H1 (cell line): ENCODE results near the gene RFXAP. TPM values are rescaled to one million over a fixed set of nuclear protein-coding genes. Genes with fewer than 3 reads are reported as not detected.

Source experiments
- CTCF ChIA-PET: fragments of 300-600 bp; sonication (Branson Sonifier 250); formaldehyde crosslinking; loops from one replicate; lab custom pipeline; 2021; ENCODE audit not compliant: partially characterized antibody; lab: Charles Lee
- POLR2A ChIA-PET: fragments of 300-600 bp; sonication (Branson Sonifier 250); formaldehyde crosslinking; loops from one replicate; lab custom pipeline; 2021; ENCODE audit warnings: inconsistent platforms; ENCODE audit not compliant: partially characterized antibody; lab: Charles Lee
- DNase-seq, 2 experiments: peaks; one replicate each; pipeline versions ENCODE4 v3.0.0 to v3.0.0-alpha.2; 2010 to 2022; ENCODE audit warnings: low spot score in 2 of 2, low read depth in 1 of 2, mixed read lengths in 1 of 2
- FAIRE-seq: peaks from 2 replicates; lab custom pipeline; 2011; peaks lifted over from hg19 to GRCh38; lab: Jason Lieb, UNC
- H2AFZ ChIP-seq: 2 replicates; pipeline ENCODE4 v1.8.1; 2012; ENCODE audit warnings: low read length, inconsistent platforms
- H2AK5ac ChIP-seq: 2 replicates; pipeline ENCODE4 v1.6.1; 2013; ENCODE audit warnings: low read depth, low read length
- H2BK120ac ChIP-seq: replicated peaks from 2 replicates; pipeline ENCODE3; 2013; ENCODE audit warnings: low read depth, low read length, inconsistent platforms
- H2BK12ac ChIP-seq: 2 replicates; pipeline ENCODE4 v1.6.1; 2013; ENCODE audit warnings: low read depth, low read length
- H2BK15ac ChIP-seq: 2 replicates; pipeline ENCODE4 v1.6.1; 2013; ENCODE audit warnings: low read length
- H2BK20ac ChIP-seq: 2 replicates; pipeline ENCODE4 v1.6.1; 2013; ENCODE audit warnings: low read length
- H2BK5ac ChIP-seq: 2 replicates; pipeline ENCODE4 v1.6.1; 2013; ENCODE audit warnings: low read depth, low read length
- H3K14ac ChIP-seq: 2 replicates; pipeline ENCODE4 v1.6.1; 2013; ENCODE audit warnings: inconsistent platforms; ENCODE audit not compliant: insufficient read length
- H3K18ac ChIP-seq: 2 replicates; pipeline ENCODE4 v1.6.1; 2013; ENCODE audit warnings: low read length; ENCODE audit errors: extremely low read depth
- H3K23ac ChIP-seq: 2 replicates; pipeline ENCODE4 v1.6.1; 2013; ENCODE audit warnings: inconsistent platforms; ENCODE audit not compliant: insufficient read length
- H3K23me2 ChIP-seq: 2 replicates; pipeline ENCODE4 v1.6.1; 2013; ENCODE audit warnings: low read depth, low read length
- H3K27ac ChIP-seq: 2 replicates; pipeline ENCODE4 v1.6.1; 2011; ENCODE audit warnings: low read depth, low read length, inconsistent platforms
- H3K27me3 ChIP-seq, 4 experiments: replicated peaks in 1 of 4; 1 replicate in 1 of 4; 2 replicates in 3 of 4; pipeline versions ENCODE4 v1.6.1 to v1.8.1; 2011 to 2013; ENCODE audit warnings: low read length in 3 of 4, mild to moderate bottlenecking in 3 of 4, inconsistent platforms in 2 of 4, mixed read lengths in 2 of 4, moderate library complexity in 1 of 4; ENCODE audit not compliant: control insufficient read depth in 3 of 4, insufficient read depth in 3 of 4; ENCODE audit errors: extremely low read depth in 1 of 4
- H3K36me3 ChIP-seq, 4 experiments: 2 replicates each; pipeline versions ENCODE4 v1.6.1 to v1.8.1; 2011 to 2013; ENCODE audit warnings: mild to moderate bottlenecking in 4 of 4, low read length in 3 of 4, moderate library complexity in 2 of 4, control low read depth in 1 of 4, inconsistent platforms in 1 of 4; ENCODE audit not compliant: insufficient read depth in 4 of 4, control insufficient read depth in 2 of 4
- H3K4ac ChIP-seq: replicated peaks from 2 replicates; pipeline ENCODE3; 2013; ENCODE audit warnings: low read length, low read depth, mixed read lengths, inconsistent platforms; ENCODE audit not compliant: insufficient read length
- H3K4me1 ChIP-seq, 4 experiments: replicated peaks in 1 of 4; 1 replicate in 1 of 4; 2 replicates in 3 of 4; pipeline versions ENCODE4 v1.6.1 to v1.8.1; 2011 to 2013; ENCODE audit warnings: low read length in 3 of 4, inconsistent platforms in 2 of 4, mixed read lengths in 1 of 4; ENCODE audit not compliant: insufficient read depth in 4 of 4, control insufficient read depth in 3 of 4
- H3K4me2 ChIP-seq, 2 experiments: 2 replicates each; pipeline versions ENCODE4 v1.6.1 to v1.8.1; 2011 to 2013; ENCODE audit warnings: low read depth in 2 of 2, low read length in 2 of 2, control low read depth in 1 of 2, inconsistent platforms in 1 of 2, mild to moderate bottlenecking in 1 of 2; ENCODE audit not compliant: insufficient read depth in 1 of 2
- H3K4me3 ChIP-seq, 4 experiments: fragments of 200-600, 300-600 bp in 1 of 4; sonication (generic), shearing (Covaris generic), sonication (Bioruptor Twin) in 1 of 4; 2 replicates each; pipeline versions ENCODE4 v1.5.1 to v1.8.1; 2011 to 2016; ENCODE audit warnings: low read length in 4 of 4, low read depth in 3 of 4, control low read depth in 2 of 4, inconsistent platforms in 2 of 4, mild to moderate bottlenecking in 2 of 4, mixed read lengths in 1 of 4, moderate library complexity in 1 of 4; ENCODE audit not compliant: insufficient read depth in 2 of 4; ENCODE audit errors: extremely low read depth in 1 of 4
- H3K56ac ChIP-seq: replicated peaks from 2 replicates; pipeline ENCODE3; 2013; ENCODE audit warnings: low read depth, mild to moderate bottlenecking, mixed read lengths, low read length, inconsistent platforms; ENCODE audit not compliant: insufficient read length
- H3K79me1 ChIP-seq: 2 replicates; pipeline ENCODE4 v1.6.1; 2013; ENCODE audit warnings: low read depth, low read length, control low read depth
- H3K79me2 ChIP-seq, 2 experiments: 2 replicates each; pipeline versions ENCODE4 v1.6.1 to v1.8.1; 2012 to 2013; ENCODE audit warnings: low read length in 2 of 2, mild to moderate bottlenecking in 2 of 2, inconsistent platforms in 1 of 2; ENCODE audit not compliant: insufficient read depth in 2 of 2, control insufficient read depth in 1 of 2
- H3K9ac ChIP-seq, 4 experiments: replicated peaks in 1 of 4; 1 replicate in 1 of 4; 2 replicates in 3 of 4; pipeline versions ENCODE4 v1.6.1 to v1.8.1; 2011 to 2013; ENCODE audit warnings: low read depth in 3 of 4, low read length in 3 of 4, control low read depth in 2 of 4, mild to moderate bottlenecking in 2 of 4, moderate library complexity in 2 of 4, inconsistent platforms in 1 of 4; ENCODE audit errors: extremely low read depth in 1 of 4
- H3K9me3 ChIP-seq, 2 experiments: 2 replicates each; pipeline versions ENCODE4 v1.6.1 to v1.8.1; 2012 to 2013; ENCODE audit warnings: mild to moderate bottlenecking in 2 of 2, moderate library complexity in 2 of 2, control low read depth in 1 of 2, inconsistent platforms in 1 of 2, low read depth in 1 of 2, low read length in 1 of 2, mixed read lengths in 1 of 2; ENCODE audit not compliant: insufficient read depth in 2 of 2
- H4K20me1 ChIP-seq, 2 experiments: replicated peaks in 1 of 2; 2 replicates each; pipeline versions ENCODE3 to v1.8.1; 2011 to 2013; ENCODE audit warnings: inconsistent platforms in 2 of 2, low read length in 2 of 2, mild to moderate bottlenecking in 1 of 2; ENCODE audit not compliant: insufficient read depth in 2 of 2, control insufficient read depth in 1 of 2
- H4K5ac ChIP-seq: 2 replicates; pipeline ENCODE4 v1.6.1; 2013; ENCODE audit warnings: low read length, low read depth, mixed read lengths, inconsistent platforms; ENCODE audit not compliant: insufficient read length
- H4K8ac ChIP-seq: 2 replicates; pipeline ENCODE4 v1.8.0; 2013; ENCODE audit warnings: mild to moderate bottlenecking, moderate library complexity, low read length, inconsistent platforms; ENCODE audit not compliant: insufficient read depth; ENCODE audit errors: extremely low read depth
- H4K91ac ChIP-seq: replicated peaks from 2 replicates; pipeline ENCODE3; 2013; ENCODE audit warnings: low read length, mixed read lengths, inconsistent platforms; ENCODE audit not compliant: insufficient read length
- BRCA1 ChIP-seq: IDR thresholded peaks from 2 replicates; pipeline ENCODE4 v1.6.1; 2012; ENCODE audit warnings: low read depth, low read length, improper control_type of control experiment
- CBX5 ChIP-seq: fragments of 300-800, 300-1000 bp; sonication (generic); IDR thresholded peaks from 2 replicates; pipeline ENCODE4 v1.7.1; 2016; ENCODE audit warnings: antibody characterized with exemption, low read length, low read depth
- CTBP2 ChIP-seq: IDR thresholded peaks from 2 replicates; pipeline ENCODE4 v1.7.0; 2011; ENCODE audit warnings: borderline replicate concordance, mild to moderate bottlenecking, moderate library complexity, mixed read lengths, low read length; ENCODE audit not compliant: insufficient read depth, insufficient read length
- JUN ChIP-seq: IDR thresholded peaks from 2 replicates; pipeline ENCODE4 v1.6.1; 2011; ENCODE audit warnings: low read depth, mild to moderate bottlenecking, improper control_type of control experiment, low read length
- ZNF274 ChIP-seq: IDR thresholded peaks from 2 replicates; pipeline ENCODE4 v1.7.0; 2012; ENCODE audit warnings: low read length, borderline replicate concordance; ENCODE audit errors: extremely low read depth
- WGBS, 2 experiments: shearing (Covaris generic) in 1 of 2; methylation state at CpG; one replicate each; pipeline versions ENCODE4 v1.1.6 to v1.1.7; 2013 to 2015; ENCODE audit warnings: low lambda C conversion rate in 2 of 2, mixed read lengths in 2 of 2, inconsistent platforms in 1 of 2, low coverage in 1 of 2, missing lambda C conversion rate in 1 of 2; ENCODE audit not compliant: insufficient replicate concordance in 2 of 2, insufficient coverage in 1 of 2, insufficient read length in 1 of 2; ENCODE audit errors: extremely low coverage in 1 of 2, missing lambda C conversion rate in 1 of 2; 5-methylcytosine and 5-hydroxymethylcytosine counted together
- polyA plus RNA-seq, 7 experiments: library from polyadenylated mRNA; depleted of rRNA in 3 of 7; stranded (reverse) in 5 of 7; unstranded in 2 of 7; fragments of >200 nt in 5 of 7; fragments of 200-250 nt in 2 of 7; gene quantifications; 1 replicate in 5 of 7; 2 replicates in 1 of 7; 4 replicates in 1 of 7; pipeline versions ENCODE4 v1.2.1 to v1.2.3, GENCODE V29; 2011 to 2013; ENCODE audit warnings: missing spikeins in 2 of 7, mixed read lengths in 2 of 7
- total RNA-seq: library from RNA; stranded (reverse); fragmentation: NEBNext Ultra II Directional; extraction: Animal tissue kit (Norgen Biotek cat#: 25700); gene quantifications from 2 replicates; pipeline ENCODE4 v1.2.1, GENCODE V29; 2021

RFXAP gene
- total and polyA plus RNA-seq, 2 of the 8 experiments (the other 6 are each of a cell fraction or from before 2014, with no cell fraction given): 5.2 to 11.5 TPM

- H2BK20ac ChIP-seq: no peak overlapping the region
- no peak for FAIRE-seq
- POLR2A ChIA-PET: interaction anchor here (0.7 kb wide), 1 partner anchor 11 kb away, joined by 3 read pairs; no protein-coding TSS in a partner anchor
- TF ChIP-seq JUN (no peak), ZNF274 (no peak), BRCA1 (no peak), CBX5 (no peak), CTBP2 (no peak)
Measured at GRCh38 chr13:36859259-36859658, 40.2 kb downstream of the RFXAP start.

More at GRCh38 chr13:36859259-36859658, 40.2 kb downstream of the RFXAP start:
- CTCF ChIA-PET: interaction anchor here (1.0 to 4.8 kb wide), 18 partner anchors 9 to 406 kb away, joined by 3 to 65 read pairs (median 4); no protein-coding TSS in a partner anchor
- no peaks in the 10 kb centered on the region for H3K27me3 ChIP-seq
- 0 out of 2 replicates have a peak overlapping the region, but pooled peaks have one; percentile 11 for H2BK12ac ChIP-seq
- no peak overlapping the region for H3K4me3 ChIP-seq
- no peak for DNase-seq
- H3K36me3 ChIP-seq: no peaks in the 10 kb centered on the region
- H4K8ac ChIP-seq: no peak overlapping the region
- H2BK120ac ChIP-seq: no peak overlapping the region
- no peak overlapping the region for H3K14ac ChIP-seq
- no peak overlapping the region for H3K18ac ChIP-seq
- no peak overlapping the region for H4K5ac ChIP-seq
- WGBS, 2 experiments: 93% methylated on average over 4 of the region's 4 CpGs; no CpG with 5 or more reads in 1 of the 2 experiments
- no peaks in the 10 kb centered on the region for H3K9me3 ChIP-seq
- H2BK5ac ChIP-seq: no peak overlapping the region
- no peak overlapping the region for H3K4me2 ChIP-seq
- H4K91ac ChIP-seq: no peak overlapping the region
- H3K56ac ChIP-seq: no peak overlapping the region
- no peak overlapping the region for H3K23ac ChIP-seq
- H3K23me2 ChIP-seq: no peaks in the 10 kb centered on the region
- no peaks in the 10 kb centered on the region for H3K79me1 ChIP-seq
- H3K4me1 ChIP-seq: peaks cover 0 to 3% (median 0%) of the 10 kb centered on the region in 4 experiments; a peak in 1 of 7 replicates
- no peak overlapping the region for H3K4ac ChIP-seq
- H3K79me2 ChIP-seq: no peaks in the 10 kb centered on the region
- H3K9ac ChIP-seq: no peak overlapping the region
- no peaks in the 10 kb centered on the region for H4K20me1 ChIP-seq
- no peak overlapping the region for H3K27ac ChIP-seq
- no peak overlapping the region for H2AFZ ChIP-seq
- H2BK15ac ChIP-seq: no peak overlapping the region
- H2AK5ac ChIP-seq: no peak overlapping the region
